ENCODE data around the gene CLDN9.

The CLDN9 gene

GRCh38 chr16:2991566-2992261 is 21.0 kb upstream of the CLDN9 start:
- no peak for DNase-seq

DNA sequence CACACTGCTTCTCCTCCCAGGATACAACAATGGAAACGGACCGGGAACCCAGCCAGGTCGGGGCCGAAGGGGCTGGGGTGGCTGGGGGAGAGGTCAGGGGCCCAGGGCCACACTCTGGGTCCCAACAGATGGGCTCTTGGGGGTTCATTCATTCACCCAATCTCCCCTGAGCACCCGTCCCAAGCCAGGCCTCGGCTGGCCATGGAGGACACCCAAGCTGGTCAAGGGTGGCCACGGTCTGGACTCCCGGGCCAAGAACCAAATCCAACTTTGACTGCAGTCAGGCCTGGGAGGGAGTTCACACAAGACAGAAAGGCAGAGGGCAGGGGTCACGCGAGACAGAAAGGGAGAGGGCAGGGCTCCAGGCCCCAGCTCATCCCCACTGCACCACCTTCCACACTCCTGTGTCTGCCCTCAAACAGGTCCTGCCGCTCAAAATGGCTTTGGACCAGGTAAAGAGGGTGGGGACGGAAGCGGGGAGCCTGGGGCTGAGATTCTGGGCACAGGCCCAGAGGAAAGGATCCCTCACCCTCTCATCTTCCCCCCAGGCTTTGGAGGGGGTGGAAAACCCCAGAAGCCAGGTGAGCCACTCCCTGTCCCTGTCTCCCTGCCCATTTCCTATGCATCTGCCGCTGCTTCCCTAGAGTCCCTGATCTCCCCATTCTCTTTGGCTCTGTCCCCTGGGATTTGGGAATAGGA is 20.2 kb upstream of the CLDN9 start:
- no peak for DNase-seq

DNA sequence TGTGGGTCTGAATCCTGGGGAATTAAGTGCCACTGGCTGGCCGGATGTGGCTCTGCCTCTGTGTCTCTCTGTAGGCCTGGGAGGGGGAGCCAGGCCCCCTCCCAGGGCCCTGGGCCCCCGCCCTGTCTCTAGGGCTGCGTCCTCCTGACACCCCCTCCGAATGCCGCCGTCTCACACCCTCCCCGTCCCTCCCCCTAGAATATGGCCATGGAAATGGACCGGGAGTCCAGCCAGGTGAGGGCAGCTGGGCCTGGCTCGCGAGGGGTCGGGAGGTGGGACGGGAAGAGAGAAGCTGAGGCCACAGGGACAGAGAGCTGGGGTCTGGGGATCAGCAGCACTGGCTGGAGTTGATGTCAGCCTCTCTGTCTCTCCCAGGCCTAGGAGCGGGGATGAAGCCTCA is 16.4 kb upstream of the CLDN9 start:
- no peak for DNase-seq

DNA sequence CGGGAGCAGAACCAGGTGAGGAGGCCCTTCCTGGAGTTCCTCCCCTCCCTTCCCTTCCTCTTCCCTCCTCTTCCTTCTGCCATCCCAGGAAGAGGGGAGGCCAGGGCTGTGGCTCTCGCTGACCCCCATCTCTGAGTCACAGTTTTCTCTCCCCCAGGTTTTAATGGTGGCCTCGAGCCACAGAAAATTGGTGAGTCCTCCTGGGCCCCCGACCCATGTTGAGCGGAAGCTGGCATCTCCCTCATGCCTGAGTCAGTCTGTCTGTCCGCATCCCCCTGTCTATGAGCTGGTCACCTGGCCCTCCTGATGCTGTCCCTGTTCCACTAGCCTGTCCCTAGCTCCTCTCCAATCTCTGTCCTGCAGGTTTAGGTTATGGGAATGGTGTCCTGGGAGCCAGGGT is 12.8 kb upstream of the CLDN9 start:
- no peak for DNase-seq

DNA sequence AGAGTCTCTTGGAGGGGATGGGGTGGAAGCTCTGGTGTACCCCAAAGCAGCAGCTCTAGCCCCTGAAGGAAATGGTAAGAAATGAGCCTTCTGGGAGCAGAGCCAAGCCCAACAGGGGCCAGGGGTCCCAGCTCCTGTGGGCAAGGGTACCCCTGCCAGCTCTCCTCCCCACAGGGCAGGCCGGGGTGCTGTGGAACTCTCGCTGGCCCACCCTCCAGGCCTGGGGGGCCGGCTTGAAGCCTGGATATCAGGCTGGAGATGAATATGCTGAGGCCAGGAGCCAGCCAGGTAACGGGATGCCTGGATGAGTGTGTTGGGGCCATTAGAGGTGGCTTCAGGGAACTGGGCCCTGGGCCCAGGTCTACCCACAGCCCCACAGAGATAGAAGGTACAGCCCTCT is 12.2 kb upstream of the CLDN9 start:
- DNase-seq = no peak

- no peak for DNase-seq
Measured at GRCh38 chr16:3001316-3001715, 11.4 kb upstream of the CLDN9 start.

DNA sequence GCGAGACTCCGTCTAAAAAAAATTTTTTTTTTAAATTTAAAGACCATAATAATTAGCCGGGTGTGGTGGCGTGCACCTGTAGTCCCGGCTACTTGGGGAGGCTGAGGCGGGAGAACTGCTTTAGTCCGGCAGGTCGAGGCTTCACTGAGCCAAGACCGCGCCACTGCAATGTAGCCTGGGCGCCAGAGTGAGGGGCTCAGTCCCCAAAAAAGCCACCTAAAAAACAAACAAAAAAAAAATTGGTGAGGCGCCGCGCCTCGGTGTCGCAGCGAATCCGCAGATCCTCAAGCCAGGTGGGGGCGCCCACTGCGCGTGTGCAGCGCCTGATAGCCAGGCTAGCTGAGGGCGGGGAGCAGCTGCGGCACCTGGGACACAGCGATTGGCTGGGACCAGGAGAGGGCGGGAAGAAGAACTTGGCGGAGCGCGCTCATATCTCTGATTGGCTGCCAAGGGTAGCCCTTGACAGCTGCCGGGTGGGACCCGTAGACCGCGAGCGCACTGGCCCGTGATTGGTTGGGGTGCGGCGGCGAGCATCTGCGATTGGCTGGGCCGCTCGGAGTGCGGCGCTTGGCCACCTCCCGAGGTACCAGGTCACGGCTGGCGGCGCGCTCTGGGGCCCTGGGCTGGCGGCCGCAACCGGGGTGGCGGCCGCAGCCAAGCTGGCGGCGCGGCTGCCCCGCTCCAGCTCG is 9.0 kb upstream of the CLDN9 start:
- DNase-seq = peak; percentile 38 to 99 (median 95)

DNA sequence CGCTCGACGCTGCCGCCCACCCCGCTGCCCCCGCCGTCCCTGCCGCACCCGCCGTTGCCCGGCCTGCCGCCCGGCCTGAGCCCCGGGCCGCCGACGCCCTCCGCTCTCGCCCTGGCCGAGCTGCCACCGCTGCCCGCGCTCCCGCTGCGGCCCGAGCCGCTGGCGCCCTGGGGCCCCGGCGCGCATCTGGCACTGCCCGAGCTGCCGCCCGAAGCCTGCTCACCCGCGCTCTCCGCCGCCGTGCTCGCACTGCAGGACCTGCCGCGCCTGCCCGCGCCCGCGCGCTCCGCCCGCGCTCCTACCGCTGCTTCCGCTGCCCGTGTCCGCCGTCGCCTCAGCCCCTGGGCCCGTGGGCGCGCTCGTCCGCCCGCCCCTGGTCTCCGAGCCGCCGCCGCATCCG is 8.4 kb upstream of the CLDN9 start:
- DNase-seq = no peak

DNA sequence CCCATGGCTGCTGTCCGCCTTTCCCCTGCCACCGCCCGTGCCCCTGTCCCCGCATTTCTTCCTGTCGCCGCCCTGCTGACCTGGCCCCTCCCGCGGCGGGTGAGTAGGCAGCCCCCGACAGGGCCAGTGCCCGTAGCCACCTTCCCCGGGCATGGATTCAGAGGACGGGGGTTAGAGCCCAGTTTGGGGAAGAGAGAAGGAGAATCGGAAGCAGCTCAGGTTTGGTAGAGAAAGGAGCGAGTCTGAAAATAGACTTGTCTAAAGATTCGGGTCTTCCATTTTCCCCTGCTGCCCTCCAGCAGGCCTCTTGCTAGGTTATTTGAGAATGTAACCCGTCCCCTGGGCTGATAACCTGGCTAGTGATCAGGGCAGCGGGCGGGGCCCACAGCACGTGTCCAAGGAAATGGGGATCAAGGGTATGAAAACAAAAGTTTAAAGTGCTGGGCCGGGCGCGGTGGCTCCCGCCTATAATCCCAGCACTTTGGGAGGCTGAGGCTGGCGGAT is 7.9 kb upstream of the CLDN9 start:
- DNase-seq = no peak

DNA sequence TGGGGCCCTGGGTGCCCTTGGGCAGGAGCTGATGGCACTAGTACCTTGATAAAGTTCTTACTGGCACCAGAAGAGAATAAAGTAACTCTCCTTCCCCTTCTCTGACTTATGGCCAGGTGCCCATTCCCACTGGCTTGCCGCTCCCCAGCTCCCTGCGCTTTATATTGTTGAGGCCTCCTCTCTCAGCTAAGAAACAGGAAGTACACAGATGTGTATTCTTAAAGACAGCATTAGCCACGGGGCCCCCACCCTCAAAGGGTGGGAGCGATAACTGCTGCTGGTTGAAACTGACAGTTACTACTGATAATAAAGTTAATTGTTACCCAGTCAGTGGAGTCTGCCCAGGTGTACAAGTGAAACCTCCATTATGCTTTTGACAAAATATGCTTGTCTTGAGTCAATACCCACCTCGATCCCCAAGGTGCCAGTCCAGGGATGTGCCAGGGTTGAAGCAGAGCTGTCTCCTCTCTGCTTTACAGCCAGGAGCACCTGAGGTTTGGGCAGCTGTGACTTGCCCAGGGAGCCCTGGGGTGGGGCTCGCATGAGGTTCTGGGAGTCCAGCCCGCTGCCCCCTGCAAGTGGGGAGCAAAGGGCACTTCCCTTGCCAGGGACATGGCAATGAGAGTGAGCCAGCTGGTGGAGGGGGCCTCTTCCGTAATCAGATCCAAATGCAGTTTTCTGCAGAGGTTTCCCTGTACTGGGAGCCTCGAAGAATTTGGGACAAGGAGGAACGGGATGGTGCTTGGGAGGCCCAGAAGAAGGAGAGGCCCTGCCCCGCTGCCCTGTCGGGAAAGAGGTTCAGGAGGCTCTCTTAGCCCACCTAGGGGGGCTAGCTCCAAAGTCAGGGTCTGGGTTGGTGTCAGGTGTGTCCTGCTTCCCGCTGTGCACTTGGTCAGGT is 5.4 kb upstream of the CLDN9 start:
- DNase-seq = no peak

DNA sequence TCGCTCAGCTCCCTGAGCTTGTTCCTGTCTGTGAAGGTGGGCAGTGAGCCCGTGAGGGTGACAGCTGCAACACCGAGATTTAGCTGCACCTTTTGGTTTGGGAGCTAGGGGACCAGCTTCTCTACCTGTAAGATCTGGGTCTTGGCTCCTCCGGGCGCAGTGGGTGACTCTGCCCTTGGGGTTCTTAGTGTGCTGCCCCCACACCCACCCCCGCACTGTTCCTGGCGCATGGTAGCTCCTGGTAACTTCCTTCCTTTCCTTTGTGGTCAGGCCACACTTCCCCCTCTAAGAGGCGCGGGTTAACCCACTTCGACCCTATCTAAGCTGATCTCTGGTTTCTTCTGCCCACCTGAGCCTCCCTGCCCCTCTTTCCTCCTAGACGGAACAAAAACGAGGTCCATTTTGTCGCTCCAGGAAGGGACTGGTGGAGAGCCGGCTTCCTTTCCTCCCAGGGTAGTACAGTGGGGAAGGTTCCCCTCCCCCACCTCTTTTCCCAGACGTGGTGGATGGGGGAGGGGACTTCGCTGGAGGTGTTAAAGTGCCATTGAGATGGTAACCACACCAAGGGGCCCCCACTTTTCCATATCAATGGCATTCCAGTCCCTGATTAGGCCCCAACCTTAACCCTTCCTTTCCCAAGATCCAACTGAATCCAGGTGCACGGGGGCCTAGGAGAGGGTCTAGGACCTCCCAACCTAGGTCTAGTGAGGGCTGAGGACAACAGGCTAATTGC is 4.6 kb upstream of the CLDN9 start:
- DNase-seq = peak in 5 of 51 donors; percentile 8 to 20 (median 10)

DNA sequence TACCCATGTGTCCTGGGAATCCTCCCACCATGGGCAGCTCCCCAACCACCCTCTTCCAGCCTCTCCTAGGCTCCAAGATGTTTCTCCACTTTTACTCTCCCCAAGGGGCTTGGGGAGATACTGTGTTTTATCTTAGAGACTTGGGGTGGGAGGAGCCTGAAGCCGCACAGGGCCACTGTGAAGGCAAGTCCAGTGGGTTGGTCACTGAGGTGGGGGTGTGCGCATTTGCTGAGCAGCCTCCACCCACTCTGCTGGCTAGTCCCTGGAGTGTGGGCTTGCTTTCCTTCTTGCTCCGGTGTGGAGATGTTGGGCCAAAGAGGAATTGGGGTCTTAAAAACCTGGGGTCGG is 4.1 kb upstream of the CLDN9 start:
- no peak for DNase-seq

DNA sequence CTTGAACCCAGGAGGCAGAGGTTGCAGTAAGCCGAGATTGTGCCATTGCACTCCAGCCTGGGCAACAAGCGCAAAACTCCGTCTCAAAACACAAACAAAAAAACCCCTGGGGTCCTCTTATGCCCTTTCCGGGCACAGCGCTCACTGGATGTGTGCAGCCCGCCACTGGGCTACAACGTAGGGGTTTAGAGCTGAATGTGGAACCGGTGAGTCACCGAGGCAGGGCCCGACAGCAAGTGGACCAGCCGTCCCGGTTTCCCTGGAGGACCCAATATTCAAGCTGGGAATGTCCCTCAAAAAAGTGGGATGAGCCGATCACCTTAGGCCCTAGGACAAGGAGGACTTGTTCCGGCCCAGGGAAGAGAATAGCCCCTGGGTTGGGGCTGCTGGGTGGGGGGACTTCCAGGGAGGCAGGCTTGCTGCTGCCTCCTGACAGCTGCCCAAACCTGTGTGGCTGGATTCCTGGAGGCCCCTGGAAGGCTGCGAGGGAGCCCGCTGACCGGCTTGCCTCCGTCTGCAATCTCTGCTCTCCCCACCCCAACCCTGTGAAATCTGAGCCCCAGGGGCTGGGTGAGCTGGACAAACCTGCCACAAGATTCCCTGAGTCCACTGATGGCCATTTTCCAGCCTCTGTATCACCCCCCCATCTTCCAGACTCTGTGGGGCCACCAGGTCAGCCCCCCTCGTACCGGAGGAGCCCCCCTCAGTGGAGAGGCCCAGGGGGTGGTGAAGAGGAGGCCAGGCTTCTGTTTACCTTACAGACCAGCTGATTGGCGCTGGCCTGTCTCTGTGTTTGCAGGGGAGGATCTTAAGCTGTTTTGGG is 2.9 kb upstream of the CLDN9 start:
- no peak for DNase-seq

DNA sequence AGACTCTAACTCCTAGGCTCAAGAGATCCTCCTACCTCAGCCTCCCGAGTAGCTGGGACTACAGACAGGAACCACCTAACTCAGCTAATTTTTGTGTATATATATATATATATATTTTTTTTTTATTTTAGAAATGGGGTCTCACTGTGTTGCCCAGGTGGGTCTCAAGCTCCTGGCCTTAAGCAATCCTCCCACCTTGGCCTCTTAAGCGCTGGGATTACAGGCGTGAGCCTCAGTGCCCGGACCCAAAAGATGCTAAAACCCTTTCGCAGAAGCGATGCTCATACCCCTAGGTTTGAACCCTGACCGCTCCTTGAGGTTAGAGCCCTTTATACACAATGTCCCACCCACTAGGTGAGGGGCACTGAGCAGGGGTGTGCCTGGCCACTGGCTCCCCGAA is 2.2 kb upstream of the CLDN9 start:
- DNase-seq = no peak

DNA sequence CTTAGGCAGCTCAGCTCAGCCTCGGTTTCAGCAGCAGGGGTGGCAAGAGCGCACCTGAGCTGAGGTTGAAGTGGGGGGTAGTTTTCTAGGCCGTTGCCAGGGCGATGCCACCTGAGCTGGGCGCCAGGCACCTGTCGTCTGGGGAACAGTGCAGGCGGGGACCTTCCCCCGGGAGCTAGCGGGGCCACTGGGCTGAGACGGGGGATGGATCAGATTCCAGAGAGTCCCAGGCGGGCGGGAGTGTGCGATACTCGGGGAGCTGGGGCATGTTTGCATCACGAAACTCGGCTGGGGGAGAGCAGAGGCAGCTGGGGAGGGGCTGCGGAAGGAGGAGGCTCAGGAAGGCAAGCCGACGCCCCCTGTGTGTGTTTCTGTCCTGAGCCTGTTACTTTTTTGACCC is 477 bp upstream of the CLDN9 start:
- no peak for DNase-seq

DNA sequence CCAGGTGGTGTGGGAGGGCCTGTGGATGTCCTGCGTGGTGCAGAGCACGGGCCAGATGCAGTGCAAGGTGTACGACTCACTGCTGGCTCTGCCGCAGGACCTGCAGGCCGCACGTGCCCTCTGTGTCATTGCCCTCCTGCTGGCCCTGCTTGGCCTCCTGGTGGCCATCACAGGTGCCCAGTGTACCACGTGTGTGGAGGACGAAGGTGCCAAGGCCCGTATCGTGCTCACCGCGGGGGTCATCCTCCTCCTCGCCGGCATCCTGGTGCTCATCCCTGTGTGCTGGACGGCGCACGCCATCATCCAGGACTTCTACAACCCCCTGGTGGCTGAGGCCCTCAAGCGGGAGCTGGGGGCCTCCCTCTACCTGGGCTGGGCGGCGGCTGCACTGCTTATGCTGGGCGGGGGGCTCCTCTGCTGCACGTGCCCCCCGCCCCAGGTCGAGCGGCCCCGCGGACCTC is 798 bp downstream of the CLDN9 start:
- no peak for DNase-seq

DNA sequence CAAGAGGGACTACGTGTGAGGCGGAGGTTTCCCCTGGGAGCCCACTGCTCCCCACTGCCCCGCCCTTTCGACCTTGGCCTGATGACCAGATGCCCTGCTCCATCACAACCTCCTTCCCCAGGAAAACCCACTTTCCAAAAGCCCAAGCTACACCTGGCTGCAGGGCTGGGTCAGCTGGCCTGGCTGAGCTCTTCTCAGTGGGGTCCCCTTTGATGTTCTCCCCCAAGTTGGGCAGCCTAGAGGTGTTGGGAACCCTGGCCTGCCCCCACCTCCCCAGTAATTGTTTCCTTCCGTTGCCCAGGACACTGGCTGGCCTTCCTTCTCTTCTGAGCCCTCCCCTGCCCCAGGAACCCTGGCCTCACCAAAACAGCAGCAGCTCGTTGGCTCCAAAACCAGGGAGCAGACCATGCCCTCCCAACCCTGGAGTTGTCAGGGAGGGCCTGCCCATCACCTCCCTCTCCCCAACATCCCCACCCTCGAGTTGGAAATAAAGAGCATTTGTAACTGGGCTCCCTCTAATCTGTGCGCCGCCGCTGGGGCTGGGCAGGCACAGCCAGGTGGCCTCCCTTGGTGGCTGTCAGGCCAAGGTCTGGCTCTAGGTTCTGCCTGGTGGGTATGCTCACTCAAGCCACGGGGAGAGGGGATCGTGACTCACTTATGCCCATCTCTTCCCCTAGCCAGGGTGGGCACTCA is 1.4 kb downstream of the CLDN9 start:
- DNase-seq = no peak

DNA sequence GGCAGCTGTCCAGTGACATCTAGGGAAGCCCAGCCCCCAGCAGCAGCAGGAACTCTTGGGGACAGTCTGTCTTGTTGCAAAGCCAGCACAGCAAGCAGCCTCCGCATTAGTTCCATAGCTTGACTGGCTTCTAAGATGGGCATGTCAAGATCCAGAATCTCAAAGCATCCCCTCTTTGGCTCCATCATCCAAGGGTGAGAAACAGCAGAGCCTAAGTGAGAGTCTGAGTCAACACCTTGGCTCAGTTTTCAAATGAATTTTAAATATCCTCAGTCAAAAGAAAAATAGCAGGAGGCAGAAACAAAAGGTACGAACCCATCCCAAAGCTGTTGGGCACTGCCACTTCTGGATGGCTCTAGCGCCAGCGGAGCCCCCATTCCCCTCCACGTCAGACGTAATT is 2.2 kb downstream of the CLDN9 start:
- DNase-seq = no peak

DNA sequence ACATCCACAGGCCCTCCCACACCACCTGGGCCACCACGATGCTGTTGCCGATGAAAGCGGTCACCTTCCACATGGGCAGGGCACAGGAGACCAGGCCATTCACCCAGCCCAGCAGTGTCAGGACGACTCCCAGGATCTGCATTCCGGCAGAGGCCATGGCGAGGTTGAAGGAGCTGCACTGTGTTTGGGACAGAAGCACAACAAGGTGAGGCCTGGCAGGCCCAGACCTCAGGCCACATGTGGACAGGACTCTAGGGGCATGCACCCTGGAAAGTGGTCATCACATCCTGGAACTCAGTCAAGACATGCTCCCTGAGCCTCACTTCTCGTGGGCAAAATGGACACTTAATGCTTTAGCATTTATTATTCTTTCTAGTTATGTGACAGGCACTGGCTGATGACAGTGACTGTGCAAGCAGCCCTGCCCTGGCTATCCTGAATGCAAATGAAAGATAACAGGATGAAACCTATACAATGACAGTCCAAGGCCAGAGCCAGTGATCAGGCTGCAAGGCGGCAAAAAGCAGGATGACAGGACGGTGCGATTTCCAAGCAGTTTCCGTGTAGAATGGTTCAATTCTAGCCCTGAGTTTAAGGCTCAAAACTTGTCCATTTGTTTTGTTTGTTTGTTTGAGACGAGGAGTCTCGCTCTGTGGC is 3.3 kb downstream of the CLDN9 start:
- DNase-seq = no peak

Data from hypothalamus (tissue), 51 donors.